ENCODE measurements around the gene GALNT5.

- TF ChIP-seq CTCF (IDR thresholded peaks at IDR 0.05; ENCODE audit: low read depth, low read length) = peak; percentile 91
- TF ChIP-seq EZH2phosphoT487 (IDR thresholded peaks at IDR 0.05; ENCODE audit: low read depth) = no peak
Observed at GRCh38 chr2:157302492-157303099, 45.1 kb downstream of the GALNT5 start.

Data from OCI-LY3 (cell line).